GF-D8 (cell line): ENCODE results near the gene ADM5.
"Not testable (repeated sequence)": the region's sequence is repeated elsewhere in the genome, so short reads cannot be mapped to it uniquely, and the experiment has no call there.

Experiments used
- DNase-seq: peaks from one replicate; lab custom pipeline; 2025; lab: John Stamatoyannopoulos, UW

ADM5 gene

DNA sequence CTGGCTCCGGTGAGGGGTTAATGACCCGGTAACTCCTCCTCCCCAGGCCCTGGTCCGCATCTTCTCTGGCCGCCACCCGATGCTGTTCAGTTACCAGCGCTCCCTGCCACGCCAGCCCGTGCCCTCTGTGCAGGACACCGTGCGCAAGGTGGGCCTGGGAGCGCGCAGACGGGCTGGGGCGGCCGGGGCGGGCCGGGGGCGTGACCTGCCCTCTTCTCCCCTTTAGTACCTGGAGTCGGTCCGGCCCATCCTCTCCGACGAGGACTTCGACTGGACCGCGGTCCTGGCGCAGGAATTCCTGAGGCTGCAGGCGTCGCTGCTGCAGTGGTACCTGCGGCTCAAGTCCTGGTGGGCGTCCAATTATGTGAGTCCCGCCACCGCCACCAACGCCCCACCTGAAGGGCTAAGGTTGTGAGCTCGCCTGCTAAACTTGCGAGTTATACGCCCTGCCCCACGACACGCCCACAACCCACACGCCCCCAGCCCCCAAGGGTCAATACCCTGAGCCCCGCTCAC lies 11.9 kb downstream of the ADM5 start:
- DNase-seq, result no peak

DNA sequence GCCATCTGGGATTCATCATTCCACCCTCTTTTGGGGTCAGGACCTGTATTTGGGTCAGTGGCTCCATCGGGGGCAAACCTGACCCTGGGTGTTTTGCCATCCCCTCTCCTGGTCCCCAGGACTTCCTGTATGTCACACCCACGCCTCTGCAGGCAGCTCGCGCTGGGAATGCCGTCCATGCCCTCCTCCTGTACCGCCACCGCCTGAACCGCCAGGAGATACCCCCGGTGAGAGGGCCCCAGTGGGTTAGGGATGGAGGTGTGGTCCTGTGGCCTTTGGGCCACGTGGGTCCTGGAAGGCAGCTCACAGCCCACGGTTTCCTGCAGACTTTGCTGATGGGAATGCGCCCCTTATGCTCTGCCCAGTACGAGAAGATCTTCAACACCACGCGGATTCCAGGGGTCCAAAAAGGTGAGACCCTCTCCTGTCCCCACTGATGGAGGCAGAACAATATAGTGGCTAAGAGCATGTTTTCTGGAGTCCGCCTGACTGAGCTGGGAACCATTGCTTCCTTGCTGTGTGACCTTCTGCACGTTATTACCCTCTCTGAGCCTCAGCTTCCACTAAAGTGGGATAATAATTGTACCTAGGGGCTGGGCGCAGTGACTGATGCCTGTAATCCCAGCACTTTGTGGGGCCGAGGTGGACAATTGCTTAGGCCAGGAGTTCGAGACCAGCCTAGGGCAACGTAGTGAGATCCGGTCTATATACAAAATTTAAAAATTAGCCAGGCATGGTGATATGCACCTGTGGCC lies 15.7 kb downstream of the ADM5 start:
- no peak for DNase-seq

DNA sequence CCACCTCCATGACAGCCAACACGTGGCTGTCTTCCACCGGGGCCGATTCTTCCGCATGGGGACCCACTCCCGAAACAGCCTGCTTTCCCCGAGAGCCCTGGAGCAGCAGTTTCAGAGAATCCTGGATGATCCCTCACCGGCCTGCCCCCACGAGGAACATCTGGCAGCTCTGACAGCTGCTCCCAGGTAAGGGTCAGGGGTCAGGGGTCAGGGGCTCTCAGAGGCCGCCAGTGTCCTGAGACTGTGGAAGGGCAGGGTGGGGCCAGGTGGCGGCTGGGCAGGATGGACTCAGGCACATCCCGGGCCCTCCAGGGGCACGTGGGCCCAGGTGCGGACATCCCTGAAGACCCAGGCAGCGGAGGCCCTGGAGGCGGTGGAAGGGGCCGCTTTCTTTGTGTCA lies 16.5 kb downstream of the ADM5 start:
- DNase-seq, result no peak

DNA sequence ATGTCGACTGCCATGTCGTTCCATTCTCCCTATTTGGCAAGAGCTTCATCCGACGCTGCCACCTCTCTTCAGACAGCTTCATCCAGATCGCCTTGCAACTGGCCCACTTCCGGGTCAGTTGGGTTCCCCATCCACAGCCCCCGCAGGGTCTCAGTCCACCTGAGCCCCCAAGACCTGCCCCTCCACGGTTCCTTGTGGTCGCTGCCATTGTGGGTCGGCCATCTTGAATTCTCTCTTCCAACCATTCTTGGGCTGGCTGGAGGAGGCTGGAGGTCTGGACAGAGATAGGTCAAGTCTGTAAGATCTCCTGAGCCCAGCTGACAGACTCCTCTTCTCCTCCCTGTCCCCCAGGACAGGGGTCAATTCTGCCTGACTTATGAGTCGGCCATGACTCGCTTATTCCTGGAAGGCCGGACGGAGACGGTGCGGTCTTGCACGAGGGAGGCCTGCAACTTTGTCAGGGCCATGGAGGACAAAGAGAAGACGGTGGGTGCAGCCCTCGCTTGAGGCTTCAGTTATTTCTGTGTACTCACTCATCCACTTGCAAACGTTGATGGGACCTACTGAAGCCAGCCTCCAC lies 21.1 kb downstream of the ADM5 start:
- DNase-seq, result no peak

DNA sequence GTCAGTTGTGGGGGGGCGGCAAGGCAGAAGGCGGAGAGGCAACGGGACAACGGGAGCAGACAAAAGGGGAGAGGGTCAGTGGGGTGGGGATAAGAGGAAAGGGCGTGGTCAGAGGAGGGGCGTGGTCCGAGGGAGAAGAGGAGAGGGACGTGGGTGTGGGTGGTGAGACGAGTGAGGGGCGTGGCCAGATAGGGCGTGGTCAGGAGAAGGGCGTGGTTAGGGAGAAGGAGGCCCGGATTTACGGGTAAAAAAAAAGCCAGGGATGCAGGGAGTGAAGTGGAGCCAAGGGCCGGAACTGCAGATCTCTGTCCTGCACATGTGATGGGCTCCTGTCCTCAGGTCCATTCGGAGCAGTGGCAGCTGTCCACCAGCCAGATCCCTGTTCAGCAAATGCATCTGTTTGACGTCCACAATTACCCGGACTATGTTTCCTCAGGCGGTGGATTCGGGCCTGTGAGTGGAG lies 23.0 kb downstream of the ADM5 start:
- DNase-seq, result no peak

DNA sequence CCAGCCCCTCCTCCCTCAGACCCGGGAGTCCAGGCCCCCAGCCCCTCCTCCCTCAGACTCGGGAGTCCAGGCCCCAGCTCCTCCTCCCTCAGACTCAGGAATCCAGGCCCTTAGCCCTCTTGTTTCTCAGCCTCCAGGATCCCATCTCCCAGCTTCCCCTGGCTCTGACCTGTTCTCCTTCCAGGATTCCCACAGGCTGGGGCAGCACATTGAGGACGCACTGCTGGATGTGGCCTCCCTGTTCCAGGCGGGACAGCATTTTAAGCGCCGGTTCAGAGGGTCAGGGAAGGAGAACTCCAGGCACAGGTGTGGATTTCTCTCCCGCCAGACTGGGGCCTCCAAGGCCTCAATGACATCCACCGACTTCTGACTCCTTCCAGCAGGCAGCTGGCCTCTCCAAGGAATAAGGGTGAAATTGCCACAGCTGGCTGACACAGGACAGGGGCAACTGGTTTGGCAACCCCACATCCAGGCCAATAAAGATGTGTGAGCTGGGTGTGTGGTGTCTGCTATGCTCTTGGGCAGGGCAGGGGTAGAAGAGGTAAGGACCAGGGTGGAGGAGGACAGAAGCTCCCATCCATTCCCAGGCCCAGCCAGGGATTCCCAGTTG lies 23.9 kb downstream of the ADM5 start:
- DNase-seq, result no peak

DNA sequence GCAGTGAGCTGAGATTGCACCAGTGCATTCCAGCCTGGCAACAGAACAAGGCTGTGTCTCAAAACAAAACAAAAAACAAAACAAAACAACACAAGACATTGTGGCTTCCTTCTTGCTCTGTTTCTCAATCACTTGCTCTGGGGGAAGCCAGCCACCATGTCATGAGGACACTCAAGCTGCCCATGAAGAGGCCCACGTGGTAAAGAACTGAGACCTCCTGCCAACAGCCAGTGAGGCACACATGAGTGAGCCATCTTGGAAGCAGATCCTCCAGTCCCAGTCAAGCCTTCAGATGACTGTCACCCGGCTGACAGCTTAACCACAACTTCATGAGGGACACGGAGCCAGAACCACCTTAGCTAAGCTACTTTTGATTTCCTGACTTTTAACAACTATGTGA lies 26.8 kb downstream of the ADM5 start:
- no peak for DNase-seq

DNA sequence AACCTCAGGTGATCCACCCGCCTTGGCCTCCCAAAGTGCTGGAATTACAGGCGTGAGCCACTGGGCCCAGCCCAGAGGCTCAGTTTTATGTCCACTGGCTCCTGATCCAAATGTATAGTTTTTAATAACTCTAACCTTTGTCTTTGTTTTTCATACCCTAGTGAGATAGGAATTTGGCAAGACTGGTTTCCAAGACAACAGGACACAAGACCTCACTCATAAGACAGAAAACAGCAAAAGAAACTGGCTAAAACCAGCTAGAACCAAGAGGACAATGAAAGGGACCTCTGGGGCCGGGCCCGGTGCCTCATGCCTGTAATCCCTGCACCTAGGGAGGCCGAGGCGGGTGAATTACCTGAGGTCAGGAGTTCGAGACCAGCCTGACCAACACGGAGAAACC lies 29.1 kb downstream of the ADM5 start:
- no peak for DNase-seq

DNA sequence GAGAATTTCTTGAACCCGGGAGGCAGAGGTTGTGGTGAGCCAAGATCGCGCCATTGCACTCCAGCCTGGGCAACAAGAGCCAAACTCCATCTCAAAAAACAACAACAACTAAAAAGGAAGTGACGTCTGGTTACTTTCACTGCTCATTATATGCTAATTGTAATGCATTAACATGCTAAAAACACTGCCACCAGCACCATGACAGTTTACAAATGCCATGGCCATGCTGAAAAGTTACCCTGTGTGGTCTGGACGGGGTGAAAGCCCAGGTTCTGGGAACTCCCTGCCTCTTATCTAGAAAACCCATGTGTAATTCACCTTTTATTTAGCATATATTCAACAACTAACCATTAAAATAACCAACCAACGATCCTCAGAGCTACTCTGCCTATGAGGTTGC lies 29.6 kb downstream of the ADM5 start:
- DNase-seq, result no peak

DNA sequence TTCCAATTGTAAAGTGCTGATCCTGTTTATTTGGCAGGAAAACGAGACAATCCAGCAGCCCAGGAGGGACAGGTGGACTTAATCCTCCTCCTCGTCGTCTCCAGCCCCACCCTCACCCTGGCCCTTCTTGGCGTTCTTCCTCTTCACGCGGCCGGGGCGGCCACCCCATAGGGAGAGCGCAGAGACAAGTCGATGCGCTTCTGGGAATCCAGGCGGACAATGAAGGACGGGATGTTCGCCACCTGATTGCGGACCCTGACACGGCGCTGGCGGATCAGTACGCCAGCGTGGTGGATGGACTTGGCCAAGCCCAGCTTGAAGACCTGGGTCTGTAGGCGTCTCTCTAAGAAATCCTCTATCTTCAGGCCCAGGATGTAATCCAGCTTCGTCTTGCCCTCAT lies 30.0 kb downstream of the ADM5 start:
- not testable (repeated sequence) for DNase-seq

DNA sequence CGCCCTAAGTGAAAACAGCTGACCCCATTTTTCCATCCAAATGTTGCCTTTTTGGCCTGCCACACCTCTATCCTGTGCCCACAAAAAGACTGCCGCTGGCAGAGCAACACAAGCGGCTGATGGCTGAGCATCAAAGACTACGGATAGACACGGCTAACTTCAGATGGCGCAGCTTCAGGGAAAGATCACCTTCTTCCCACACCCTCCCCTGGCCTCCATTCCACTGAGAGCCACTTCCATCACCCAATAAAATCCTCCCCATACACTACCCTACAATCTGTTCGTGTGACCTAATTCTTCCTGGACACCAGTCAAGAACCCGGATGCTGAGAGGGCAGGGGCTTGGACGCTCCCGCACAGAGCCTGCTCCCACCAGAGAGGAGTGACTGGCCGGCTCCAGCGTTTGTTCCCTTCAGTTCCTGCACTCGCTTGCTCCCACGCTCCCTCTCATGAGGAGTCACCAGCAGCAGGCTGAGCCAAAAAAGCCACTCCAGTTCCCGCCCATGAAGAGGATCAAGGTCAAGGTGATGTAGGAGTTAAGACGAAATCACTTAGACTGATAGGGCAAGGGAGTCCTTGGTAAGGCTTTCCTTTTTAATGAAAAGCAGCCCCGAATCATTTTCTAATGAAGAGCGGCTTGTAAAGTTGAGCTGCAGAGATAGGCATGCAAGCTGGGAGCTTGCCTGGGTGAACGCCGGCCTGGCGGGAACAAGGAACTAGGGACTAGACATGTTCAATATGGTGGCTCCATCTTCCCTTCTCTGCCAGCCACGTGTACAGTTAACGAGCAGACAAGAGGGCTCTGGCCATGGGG lies 38.0 kb downstream of the ADM5 start:
- DNase-seq, result no peak

DNA sequence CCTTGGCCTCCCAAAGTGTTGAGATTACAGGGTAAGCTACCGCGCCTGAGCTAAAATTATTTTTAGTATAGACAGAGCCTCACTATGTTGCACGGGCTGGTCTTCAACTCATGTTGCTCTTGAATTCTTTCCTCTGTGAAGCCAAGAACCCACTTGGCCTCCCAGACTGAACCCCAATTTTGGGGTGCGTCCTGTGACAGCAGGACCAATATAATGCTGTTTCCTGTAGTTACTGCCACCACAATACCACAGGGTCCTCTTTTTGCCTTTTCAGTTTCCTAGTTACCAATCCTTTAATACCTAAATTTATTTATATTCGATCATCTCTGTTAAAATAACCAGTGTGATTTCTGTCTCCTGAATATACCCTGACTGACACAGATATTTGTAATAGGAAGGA lies 40.8 kb downstream of the ADM5 start:
- no peak for DNase-seq

DNA sequence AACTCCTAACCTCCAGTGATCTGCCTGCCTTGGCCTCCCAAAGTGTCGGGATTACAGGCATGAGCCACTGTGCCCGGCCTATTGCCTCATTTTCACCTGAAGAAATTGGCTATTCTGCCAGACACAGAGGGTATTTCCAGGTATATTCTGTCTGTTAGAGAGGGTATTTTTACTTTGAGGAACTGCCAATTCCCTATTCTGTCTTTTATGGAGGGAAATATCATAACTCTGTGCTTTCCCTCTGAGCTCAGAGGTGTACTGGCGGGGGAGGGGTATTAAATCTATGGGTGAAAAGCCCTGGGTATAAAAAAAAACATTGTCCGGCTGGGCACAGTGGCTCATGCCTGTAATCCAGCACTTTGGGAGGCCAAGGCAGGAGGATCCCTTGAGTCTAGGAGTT lies 48.9 kb downstream of the ADM5 start:
- DNase-seq, result no peak

DNA sequence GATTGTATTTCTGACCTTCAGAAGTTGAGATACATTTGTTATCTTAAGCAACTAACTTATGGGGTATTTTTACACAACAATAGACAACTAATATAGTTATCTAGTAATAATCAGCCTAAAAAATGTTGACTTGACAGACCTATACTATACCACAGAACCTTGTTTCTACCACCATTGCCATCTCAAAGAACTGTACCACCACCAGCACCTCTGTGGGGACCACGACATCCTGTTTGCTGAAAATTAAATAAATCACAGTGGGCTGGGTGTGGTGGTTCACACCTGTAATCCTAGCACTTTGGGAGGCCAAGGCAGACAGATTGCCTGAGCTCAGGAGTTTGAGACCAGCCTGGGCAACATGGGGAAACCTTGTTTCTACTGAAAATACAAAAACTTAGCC lies 49.7 kb downstream of the ADM5 start:
- DNase-seq, result no peak

DNA sequence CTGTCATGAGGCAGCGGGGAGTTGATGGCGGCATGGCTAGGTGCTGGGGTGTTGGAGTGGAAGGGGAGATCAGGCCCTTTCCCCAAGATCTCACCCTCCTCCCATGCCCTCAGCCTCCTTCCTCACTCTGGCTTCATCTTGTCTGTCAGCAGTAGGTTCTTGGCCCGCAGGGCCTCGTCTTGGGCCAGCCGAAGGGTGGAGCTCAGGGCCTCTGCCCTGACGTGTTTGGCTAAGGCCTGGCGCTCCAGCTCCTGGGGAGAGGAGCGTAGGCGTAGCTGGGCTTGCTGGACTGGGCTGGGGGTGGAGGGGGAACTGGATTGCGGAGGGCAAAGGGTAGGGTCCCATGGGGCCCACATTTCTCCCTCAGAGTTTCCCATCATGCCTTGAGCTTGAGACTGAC lies 50.5 kb downstream of the ADM5 start:
- no peak for DNase-seq
